ENCODE measurements around the gene SHLD1.

The SHLD1 gene

DNA sequence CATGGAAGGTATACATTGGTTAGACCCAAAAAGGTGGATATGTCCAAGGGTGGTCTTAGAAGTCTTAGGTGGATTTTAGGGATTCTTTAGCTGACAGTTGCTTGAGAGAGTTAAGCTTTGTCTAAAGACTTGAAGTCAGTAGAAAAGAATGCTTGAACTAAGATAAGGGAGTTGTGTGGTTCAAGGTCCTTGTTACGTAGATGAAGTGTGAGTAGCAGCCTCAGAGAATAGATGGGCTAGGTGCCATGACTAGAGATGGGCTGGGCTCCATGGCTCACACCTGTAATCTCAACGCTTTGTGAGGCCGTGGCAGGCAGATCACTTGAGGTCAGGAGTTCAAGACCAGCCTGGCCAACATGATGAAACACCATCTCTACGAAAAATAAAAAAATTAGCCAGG, 1.7 kb downstream of the SHLD1 start:
- DNase-seq (ENCODE audit: low spot score) = no peak
- TF ChIP-seq, protein P1, sequence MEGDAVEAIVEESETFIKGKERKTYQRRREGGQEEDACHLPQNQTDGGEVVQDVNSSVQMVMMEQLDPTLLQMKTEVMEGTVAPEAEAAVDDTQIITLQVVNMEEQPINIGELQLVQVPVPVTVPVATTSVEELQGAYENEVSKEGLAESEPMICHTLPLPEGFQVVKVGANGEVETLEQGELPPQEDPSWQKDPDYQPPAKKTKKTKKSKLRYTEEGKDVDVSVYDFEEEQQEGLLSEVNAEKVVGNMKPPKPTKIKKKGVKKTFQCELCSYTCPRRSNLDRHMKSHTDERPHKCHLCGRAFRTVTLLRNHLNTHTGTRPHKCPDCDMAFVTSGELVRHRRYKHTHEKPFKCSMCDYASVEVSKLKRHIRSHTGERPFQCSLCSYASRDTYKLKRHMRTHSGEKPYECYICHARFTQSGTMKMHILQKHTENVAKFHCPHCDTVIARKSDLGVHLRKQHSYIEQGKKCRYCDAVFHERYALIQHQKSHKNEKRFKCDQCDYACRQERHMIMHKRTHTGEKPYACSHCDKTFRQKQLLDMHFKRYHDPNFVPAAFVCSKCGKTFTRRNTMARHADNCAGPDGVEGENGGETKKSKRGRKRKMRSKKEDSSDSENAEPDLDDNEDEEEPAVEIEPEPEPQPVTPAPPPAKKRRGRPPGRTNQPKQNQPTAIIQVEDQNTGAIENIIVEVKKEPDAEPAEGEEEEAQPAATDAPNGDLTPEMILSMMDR (IDR thresholded peaks at IDR 0.05; ENCODE audit: extremely low read depth, missing control alignments) = no peak

DNA sequence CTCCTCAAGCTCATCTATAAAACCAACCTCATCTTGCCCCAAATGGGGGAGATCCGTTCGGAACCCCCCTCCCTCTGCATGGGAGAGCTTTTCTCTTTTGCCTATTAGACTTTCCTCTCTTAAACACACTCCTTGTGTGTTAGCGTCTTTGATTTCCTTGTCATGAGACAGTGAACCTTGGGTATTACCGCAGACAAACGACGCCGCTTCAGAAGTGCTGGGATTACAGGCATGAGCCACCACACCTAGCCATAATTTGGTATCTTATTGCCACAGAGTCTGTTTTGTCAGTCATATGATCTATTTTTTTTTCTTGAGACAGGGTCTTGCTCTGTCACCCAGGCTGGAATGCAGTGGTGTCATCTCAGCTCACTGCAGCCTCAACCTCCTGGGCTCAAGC, 3.6 kb downstream of the SHLD1 start:
- DNase-seq (ENCODE audit: low spot score) = no peak
- TF ChIP-seq, protein P1 (IDR thresholded peaks at IDR 0.05; ENCODE audit: extremely low read depth, missing control alignments) = no peak

DNA sequence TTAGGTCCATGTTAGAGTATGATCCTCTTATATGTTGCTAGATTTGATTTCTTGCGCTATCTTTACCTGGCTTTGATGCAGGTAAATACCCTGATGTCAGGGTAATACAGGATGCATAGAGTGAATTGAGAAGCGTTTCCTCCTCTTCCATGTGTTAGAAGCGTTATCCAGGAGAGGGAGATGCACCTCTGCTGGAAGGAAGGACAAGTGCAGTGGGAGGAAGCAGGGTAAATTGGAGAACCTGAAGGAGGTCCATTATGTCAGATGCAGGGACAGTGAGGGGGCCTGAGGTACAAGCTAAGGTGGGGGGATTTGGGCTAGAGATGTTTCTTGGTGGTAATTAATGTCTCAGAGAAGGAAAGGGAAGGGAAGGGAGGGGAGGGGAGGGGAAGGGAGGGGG, 7.7 kb downstream of the SHLD1 start:
- TF ChIP-seq, protein P1 (IDR thresholded peaks at IDR 0.05; ENCODE audit: extremely low read depth, missing control alignments) = no peak
- DNase-seq (ENCODE audit: low spot score) = no peak

DNA sequence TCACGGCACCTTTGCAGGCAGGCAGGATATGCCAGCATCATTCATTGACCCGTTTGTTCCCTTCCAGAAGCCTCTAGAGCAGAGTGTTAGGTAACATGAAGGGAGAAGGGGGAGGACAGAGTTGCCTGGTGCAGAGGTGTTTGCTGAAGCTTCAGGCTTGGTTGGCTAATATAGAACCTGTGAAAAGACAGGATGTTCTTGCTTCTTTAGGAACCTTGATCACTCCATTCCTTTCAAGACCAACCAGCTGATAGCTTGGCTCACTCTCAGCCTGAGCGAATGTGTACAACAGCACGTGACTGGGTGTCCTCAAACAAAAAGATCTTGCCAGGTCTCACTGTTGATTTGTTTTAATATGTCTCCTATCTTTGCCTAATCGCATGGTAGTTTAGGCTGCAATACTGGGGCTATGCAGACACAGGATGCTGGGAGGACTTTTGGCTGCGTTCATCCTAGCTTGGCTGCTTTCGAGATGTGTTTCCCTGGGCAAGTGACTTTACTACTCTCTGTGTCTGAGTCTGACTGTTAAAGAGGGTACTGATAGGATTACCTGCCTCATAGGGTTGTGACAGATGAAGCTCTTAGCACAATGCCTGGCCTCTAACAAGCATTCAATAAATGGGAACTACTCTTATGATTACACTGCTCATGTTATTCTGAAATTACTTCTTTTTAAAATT, 16.0 kb downstream of the SHLD1 start:
- TF ChIP-seq, protein P1 (IDR thresholded peaks at IDR 0.05; ENCODE audit: extremely low read depth, missing control alignments) = no peak
- no peak for DNase-seq (ENCODE audit: low spot score)

DNA sequence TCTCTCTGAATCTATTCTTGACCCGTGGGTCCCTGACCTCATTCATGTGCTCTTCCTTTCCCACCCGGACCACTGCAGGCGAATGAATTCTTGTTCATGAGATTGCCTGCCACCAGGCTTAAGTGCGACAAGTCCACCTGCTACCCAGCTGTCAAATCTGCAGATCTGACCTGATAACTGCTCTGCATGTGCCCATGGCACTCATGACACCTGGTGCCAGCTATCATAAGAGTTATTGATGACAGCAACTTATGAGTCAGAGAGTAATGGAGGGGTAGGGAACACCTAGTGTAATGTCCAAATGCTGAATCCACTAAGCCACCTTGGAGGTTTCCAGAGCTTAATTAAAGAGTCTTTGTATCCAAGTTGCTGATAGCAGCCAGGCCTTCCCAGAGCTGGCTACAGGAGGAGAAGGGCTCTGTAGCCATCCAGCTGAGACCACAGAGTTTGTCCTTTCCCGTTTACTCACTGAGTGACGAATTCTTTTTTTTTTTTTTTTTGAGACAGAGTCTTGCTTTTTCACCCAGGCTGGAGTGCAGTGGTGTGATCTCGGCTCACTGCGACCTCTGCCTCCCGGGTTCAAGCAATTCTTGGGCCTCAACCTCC, 17.4 kb downstream of the SHLD1 start:
- TF ChIP-seq, protein P1 (IDR thresholded peaks at IDR 0.05; ENCODE audit: extremely low read depth, missing control alignments) = no peak
- no peak for DNase-seq (ENCODE audit: low spot score)

DNA sequence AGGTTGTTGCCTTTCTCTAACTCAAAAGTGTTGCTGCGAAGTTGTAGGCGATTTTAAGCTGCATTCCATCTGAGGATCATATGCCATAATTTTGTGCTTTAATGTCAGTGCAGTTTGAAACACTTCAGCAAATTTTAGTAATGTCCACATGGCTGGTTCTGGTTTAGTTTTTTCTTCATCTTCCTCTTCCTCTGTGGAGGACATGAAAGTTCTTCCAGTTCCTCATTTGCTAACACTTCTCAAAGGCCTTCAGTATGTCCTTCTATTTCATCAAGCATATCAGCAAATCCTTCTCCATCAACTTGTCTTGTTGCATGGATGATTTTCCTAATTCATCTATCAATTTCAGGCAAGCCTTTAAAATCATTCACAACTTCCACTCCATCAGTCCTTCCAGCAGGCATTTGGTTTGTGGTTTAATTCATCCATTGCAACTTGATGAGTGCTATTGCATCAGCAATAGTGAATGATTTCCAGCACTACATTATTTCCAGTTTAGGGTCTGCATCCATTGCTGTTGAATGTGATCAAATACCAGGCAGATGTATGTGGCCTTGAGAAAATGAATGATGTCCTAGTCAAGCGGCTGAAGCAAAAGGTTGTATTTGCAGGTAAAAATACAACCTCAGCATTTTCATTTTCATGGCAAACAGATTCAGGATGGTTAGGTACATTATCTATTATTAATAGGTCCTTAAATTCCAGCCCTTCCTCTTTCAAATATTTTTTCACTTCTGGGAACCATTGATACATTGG, 20.2 kb downstream of the SHLD1 start:
- DNase-seq (ENCODE audit: low spot score) = no peak
- TF ChIP-seq, protein P1 (IDR thresholded peaks at IDR 0.05; ENCODE audit: extremely low read depth, missing control alignments) = no peak

DNA sequence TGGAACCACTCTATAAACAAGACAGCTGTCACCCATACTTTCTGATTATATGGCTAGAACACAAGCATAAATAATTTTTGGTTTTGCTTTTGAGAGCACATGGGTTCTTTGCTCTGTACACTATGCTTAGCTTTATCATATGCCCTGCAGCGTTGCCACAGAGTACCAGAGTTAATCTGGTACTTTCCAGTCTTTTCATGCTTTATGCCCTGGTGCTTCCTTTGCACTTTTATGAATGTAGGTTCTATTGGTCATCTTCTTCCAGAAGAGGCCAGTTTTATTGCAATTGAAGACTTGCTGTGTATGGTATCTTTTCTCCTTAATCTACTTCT, 20.8 kb downstream of the SHLD1 start:
- no peak for DNase-seq (ENCODE audit: low spot score)
- TF ChIP-seq, protein P1 (IDR thresholded peaks at IDR 0.05; ENCODE audit: extremely low read depth, missing control alignments) = no peak

Data from GM20000 (cell line).